Urinary bladder (tissue), 4 donors: ENCODE results near the gene TTLL8. TPM values are rescaled to one million over a fixed set of nuclear protein-coding genes. Genes with fewer than 3 reads are reported as not detected.

Source experiments
- DNase-seq: peaks from one replicate; pipeline ENCODE4 v3.0.0-alpha.2; 2015; ENCODE audit errors: extremely low spot score
- H3K27ac ChIP-seq: one replicate; pipeline ENCODE4 v1.5.1; 2013; ENCODE audit warnings: low read depth, mild to moderate bottlenecking, moderate library complexity
- H3K36me3 ChIP-seq: one replicate; pipeline ENCODE4 v1.6.1; 2013; ENCODE audit warnings: mild to moderate bottlenecking, moderate library complexity; ENCODE audit not compliant: insufficient read depth
- H3K4me1 ChIP-seq: one replicate; pipeline ENCODE4 v1.6.1; 2013; ENCODE audit warnings: mild to moderate bottlenecking, moderate library complexity; ENCODE audit not compliant: insufficient read depth
- H3K4me3 ChIP-seq: one replicate; pipeline ENCODE4 v1.5.1; 2013; ENCODE audit warnings: low read depth, low read length
- WGBS: extraction: QIAGEN DNeasy Blood & Tissue Kit; methylation state at CpG from one replicate; pipeline ENCODE4 v1.1.7; 2013; 5-methylcytosine and 5-hydroxymethylcytosine counted together
- polyA plus RNA-seq: library from polyadenylated mRNA; stranded (reverse); fragments of 200-250 nt; gene quantifications from one replicate; pipeline ENCODE4 v1.2.3, GENCODE V29; 2013
- total RNA-seq: library from RNA; depleted of rRNA; stranded (reverse); fragments of >200 nt; gene quantifications from one replicate; pipeline ENCODE4 v1.2.3, GENCODE V29; 2014
- donor health status: healthy with polysubstance abuse.
- donor health status: healthy.

The TTLL8 gene
- total and polyA plus RNA-seq, 2 donors: not detected

DNA sequence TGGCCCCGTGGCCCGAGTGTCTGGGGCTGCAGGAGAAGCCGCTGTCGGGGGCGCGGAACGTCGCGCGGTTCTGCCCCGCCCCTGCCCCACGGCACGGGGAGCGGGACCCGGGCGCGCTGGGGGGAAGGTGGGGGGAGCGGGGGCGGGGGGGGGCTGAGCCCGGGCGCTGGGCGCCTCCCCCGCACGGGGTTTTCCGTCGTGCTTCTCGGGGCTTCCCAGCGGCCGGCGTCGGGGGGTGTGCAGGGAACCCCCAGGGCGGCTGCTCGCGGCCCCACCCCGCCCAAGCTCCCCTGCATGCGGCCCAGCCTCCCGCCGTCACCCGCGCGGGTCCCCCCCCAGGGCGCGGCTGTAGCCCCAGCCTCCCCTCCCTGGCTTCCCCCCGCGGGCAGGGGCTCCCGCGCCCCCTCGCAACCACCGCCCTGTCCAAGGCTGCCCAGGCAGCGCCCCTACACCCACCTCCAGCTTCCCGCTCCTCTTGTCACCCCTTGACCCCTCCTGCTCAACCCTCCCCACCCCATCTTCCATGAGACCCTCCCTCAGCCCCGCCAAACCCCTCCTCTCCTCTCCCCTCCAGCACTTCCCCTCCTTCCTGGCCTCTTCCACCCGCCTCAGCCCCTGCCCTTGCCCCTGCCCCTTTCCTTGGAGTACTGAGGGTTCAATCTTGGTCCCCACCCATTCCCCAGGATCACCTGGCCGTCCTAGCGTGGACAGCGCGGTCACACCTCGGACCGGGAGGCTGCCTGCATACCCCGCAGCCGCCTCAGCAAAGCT lies 47.2 kb downstream of the TTLL8 start:
- WGBS: 4% methylated on average over 57 of the region's 61 CpGs
- H3K4me1 ChIP-seq: peaks cover 5% of the 10 kb centered on the region
- H3K4me3 ChIP-seq: no peak overlapping the region
- DNase-seq: no peak
- H3K27ac ChIP-seq: no peak overlapping the region
- no peaks in the 10 kb centered on the region for H3K36me3 ChIP-seq

DNA sequence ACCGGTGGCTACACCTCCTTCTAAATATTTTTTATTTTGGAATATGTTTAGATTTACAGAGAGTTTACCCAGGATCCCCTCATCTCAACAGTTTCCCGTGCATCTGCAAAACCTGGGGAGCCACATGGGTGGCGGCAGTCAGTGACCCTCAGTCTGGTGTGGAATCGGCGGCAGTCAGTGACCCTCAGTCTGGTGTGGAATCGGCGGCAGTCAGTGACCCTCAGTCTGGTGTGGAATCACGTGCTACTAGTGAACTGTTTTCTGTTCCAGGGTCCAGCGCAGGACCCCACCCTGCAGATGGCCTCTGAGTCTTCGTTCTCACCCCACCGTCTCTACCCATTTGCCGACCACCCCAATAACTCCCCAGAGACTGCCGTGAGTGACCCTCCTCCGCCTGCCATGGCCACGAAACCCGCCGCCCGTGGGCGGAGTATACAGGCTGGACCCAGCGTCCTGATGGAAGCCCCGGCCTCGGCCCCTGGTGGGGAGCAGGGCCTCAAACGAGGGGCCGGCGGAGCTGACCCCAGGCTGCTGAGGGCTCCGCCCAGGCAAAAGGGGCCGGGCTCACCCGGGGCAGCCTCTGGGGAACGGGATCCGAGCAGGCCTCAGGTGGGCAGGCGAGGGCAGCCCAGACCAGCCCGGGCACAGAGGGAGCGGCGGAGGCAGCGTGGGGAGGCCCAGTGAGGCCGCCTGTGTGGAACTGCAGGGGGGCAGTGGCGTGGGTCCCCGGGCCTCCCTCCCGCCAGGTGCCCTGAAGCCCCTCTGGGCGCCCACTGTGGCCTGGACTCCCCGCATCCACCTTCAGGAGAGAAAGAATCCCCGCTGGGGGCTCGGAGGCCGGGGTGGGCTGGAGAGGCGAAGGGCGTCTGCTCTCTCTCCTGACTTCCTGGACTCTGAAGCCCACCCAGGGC lies 48.1 kb downstream of the TTLL8 start:
- no peak overlapping the region for H3K4me3 ChIP-seq
- peaks cover 5% of the 10 kb centered on the region for H3K4me1 ChIP-seq
- WGBS: 63% methylated on average over 46 of the region's 46 CpGs
- H3K27ac ChIP-seq: no peak overlapping the region
- DNase-seq: no peak
- H3K36me3 ChIP-seq: no peaks in the 10 kb centered on the region

DNA sequence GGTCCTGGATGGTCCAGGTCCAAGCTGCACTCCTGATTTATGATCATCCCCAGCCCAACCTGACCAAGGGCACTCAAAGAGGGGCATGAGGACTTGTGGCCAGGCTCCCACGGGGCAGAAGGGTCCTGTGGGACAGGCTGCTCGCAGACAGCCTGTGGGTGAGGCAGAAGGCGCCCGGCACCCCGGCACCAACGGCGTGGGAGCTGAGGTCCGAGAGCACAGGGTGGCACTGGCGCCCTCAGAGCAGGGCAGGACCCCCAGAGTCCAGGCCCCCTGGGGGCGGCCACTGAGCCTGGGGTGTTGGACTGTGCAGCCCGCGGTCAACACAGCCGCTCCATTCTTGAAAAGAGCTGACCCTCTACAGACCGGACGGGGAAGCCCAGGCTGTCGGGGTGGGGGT lies 48.8 kb downstream of the TTLL8 start:
- no peaks in the 10 kb centered on the region for H3K36me3 ChIP-seq
- WGBS: 88% methylated on average over 16 of the region's 16 CpGs
- no peak overlapping the region for H3K27ac ChIP-seq
- H3K4me3 ChIP-seq: no peak overlapping the region
- peaks cover 2% of the 10 kb centered on the region for H3K4me1 ChIP-seq
- DNase-seq: no peak

DNA sequence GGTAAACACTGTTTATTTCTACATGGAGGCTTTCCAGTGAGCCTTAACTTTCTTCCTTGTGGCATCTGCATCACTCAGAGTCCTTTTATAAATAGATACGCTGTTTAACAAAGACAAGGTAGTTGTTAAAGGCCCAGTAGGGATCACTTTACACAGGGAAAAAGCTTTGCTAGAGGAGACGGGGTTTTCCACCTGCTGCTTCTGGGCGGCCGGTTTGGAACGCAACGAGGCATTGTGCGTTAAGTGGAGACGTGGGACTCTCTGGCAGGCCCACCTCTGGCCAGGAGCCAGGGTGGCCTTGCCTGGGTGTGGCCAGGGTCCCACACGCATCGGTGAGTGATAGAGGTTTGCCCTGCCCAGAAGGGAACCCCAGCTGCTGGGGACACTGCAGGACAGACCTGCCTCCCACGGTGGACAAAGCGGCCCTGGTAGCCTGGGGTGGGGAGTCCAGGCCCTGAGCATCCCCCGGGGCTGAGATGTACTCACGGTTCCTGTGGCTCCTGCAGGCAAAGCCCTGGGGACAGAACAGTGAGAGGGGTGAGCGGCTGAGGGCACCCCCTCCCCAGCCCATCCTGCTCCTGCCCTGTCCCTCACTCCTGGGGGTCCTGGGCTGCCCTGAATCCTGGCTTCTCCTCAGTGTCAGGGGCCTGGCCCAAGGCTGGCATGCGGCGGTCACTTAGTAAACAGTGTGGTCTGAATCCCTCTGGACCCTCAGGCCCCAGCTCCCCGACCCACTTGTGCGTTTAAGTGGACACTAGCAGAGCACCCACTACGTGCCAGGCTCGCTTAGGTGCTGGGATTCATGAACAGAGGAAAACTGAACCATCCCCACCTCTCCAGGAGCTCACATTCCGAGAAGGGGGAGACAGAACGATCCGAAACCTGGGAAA lies 49.7 kb downstream of the TTLL8 start:
- DNase-seq: no peak
- Histone ChIP-seq H3K4me3 (no peak overlapping the region), H3K36me3 (no peaks in the 10 kb centered on the region), H3K4me1 (peaks cover 2% of the 10 kb centered on the region), H3K27ac (no peak overlapping the region)
- WGBS: 79% methylated on average over 24 of the region's 24 CpGs

DNA sequence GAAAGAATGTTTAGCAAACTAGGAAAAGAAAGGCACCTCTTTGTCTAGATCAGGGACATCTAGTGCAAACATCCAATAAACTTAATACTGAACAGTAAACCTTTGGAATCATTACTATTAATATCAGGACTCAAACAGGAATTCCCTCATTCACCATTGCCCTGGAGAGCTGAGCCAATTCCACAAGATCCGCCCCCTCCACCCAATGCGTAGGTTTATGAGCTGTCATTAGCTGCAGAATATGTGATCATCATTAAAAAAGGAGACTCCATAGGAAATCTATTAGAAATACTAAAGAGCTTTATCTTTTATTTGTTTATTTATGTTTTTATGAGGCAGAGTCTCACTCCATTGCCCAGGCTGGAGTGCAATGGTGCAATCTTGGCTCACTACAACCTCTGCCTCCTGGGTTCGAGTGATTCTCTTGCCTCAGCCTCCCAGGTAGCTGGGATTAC lies 51.0 kb downstream of the TTLL8 start:
- no peak for DNase-seq
- 64% methylated on average over 3 of the region's 3 CpGs for WGBS
- Histone ChIP-seq H3K4me1 (peaks cover 2% of the 10 kb centered on the region), H3K4me3 (no peak overlapping the region), H3K27ac (no peak overlapping the region), H3K36me3 (no peaks in the 10 kb centered on the region)

DNA sequence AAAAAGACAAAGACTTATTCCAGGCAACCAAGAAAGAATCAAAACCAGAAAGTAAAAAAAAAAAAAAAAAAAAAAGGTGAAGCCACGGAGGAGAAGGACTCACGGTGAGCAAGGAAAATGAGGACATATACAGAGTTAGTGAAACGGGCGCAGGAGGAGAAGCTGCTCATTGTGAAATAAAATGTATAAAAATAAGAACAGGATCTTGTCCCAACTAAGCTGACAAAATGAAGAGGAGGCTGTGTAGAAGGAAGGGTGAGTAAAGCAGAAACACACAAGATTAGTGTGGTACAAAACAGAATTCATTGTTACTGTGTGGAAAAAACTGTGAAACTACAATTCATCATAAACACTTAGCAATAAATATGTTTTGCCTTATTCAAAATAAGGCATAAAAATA lies 53.2 kb downstream of the TTLL8 start:
- Histone ChIP-seq H3K36me3 (no peaks in the 10 kb centered on the region), H3K4me1 (no peaks in the 10 kb centered on the region), H3K27ac (no peak overlapping the region), H3K4me3 (no peak overlapping the region)
- DNase-seq: no peak
- 71% methylated on average over 4 of the region's 4 CpGs for WGBS

DNA sequence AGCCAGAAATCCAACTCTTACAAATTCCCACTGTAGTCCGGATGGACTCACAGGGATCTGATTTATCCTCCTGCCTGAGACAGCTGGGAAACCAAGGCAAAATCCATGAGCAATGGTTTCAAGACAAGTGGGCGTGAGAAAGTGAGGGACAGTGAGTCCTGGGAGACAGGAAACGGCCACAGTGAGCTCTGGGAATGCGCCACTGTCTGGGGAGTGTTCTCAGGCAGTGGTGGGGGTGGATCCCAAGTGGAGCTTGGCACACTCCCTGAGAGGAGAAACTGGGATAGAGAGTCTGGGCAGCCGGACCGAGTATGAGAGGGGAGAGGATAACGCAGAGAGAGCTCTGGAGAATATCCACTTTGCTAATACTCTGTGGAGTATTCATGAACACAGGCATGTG lies 55.3 kb downstream of the TTLL8 start:
- H3K27ac ChIP-seq: no peak overlapping the region
- WGBS: 64% methylated on average over 7 of the region's 7 CpGs
- H3K4me1 ChIP-seq: no peaks in the 10 kb centered on the region
- no peak overlapping the region for H3K4me3 ChIP-seq
- no peak for DNase-seq
- no peaks in the 10 kb centered on the region for H3K36me3 ChIP-seq

DNA sequence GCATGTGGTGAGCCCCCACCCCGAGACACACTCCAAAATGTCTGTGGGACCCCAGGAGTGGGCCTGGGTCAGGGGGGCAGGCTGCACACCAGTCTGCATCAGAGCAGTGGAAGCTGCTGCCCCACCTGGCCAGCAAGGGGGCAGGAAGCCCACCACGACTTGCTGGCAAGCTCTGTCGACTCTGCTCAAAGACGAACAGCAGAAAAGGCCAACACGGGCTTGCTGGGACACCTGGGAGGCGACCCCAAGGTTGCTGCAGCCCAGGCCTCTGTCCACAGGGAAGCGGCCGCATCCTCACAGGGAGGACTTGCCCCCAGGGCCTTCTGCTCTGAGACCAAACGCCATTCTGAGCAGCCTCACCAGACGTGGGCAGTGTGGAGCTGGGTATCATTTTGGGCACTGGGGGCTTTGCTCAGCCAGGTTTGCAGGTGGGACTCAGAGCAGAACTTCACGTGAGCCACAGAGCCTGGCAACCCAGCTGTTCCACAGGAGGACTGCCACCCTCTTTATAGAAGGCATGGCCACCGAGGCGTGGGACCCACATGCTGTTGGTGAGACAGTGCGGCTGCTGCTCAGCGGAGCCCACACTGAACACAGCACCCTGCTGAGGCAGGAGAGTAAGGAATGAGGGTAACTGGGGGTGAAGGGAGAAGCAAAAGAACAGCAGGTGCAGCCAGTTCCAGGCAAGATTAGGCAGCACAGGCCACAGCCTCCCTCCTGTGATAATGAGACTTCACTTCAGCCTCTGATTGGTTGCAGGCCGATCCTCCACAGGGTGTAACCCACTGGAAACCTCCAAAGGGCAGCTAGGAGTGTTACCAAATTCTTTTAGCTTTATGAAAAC lies 56.5 kb downstream of the TTLL8 start:
- H3K4me3 ChIP-seq: no peak overlapping the region
- no peaks in the 10 kb centered on the region for H3K36me3 ChIP-seq
- H3K27ac ChIP-seq: no peak overlapping the region
- WGBS: 80% methylated on average over 16 of the region's 16 CpGs
- DNase-seq: no peak
- no peaks in the 10 kb centered on the region for H3K4me1 ChIP-seq

DNA sequence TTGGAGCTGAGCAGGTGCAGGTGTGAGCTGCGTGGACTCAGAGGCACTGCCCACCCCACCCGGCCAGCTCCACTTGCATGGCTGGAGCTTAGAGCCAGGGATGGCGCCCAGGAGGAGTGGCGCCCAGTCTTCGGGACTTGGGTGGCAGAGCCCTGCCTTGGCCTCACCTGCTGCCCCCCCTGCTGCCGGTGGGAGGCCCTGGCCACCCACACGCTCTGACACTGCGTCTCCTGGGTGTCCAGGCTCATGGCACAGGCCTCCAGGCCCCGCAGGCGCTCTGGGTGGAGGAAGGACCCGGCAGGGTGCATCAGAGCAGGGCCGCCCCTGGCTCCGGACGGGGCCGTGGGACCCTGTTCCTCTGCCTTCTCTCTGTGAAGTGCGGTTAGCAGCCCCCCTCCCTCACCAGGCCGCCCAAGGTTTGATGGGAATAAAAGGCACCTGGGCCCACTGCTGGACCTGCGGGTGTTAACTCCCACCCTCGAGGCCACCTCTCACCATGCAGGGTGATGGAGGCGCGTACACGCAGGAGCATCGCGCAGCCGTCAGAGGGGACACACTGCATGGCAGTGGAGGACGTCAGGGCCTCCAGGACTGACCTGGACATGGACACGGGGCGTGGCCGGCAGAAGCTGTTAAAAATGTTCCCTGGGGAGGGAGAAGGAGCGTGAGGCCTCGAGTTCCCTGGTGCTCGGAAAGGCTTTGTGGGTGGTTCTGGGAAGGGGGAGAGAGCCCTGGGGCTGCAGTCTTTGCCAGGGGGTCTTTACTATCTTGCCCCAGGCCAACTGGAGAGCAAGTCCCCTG lies 57.3 kb downstream of the TTLL8 start:
- 90% methylated on average over 32 of the region's 32 CpGs for WGBS
- H3K4me3 ChIP-seq: no peak overlapping the region
- no peaks in the 10 kb centered on the region for H3K36me3 ChIP-seq
- no peaks in the 10 kb centered on the region for H3K4me1 ChIP-seq
- no peak for DNase-seq
- no peak overlapping the region for H3K27ac ChIP-seq

DNA sequence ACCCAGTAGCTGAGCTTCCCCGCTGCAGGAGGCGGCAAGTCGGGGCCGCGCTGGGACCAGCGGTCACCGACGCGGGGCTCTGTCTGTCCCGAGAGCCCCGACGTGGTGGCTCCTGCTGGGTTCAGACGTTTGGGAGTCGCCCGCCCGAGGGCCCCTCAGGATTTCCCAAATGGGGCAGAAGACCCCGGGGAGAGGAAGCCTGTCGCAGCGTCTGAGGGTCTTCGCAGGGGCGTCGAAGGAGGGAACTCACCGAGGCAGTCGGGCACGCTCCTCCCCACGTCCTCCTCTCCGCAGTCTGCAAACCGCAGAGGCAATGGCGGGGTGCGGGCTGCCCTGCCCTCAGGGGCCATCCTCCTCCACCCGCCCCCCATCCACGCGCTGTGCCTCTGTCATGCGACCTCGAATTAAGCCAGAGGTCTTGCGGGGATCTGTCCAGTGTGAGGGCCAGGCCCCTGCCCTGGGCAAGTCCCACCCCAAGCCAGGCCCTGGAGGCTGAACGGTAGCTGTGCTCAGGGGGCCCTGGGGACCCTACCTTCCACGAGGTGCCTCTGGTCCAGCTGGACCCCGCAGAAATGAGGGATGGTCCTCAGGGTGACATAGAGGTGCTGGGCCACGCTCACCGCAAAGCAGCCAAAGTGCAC lies 58.0 kb downstream of the TTLL8 start:
- no peak overlapping the region for H3K27ac ChIP-seq
- 34% methylated on average over 41 of the region's 41 CpGs for WGBS
- no peak overlapping the region for H3K4me3 ChIP-seq
- H3K4me1 ChIP-seq: no peaks in the 10 kb centered on the region
- H3K36me3 ChIP-seq: no peaks in the 10 kb centered on the region
- no peak for DNase-seq

DNA sequence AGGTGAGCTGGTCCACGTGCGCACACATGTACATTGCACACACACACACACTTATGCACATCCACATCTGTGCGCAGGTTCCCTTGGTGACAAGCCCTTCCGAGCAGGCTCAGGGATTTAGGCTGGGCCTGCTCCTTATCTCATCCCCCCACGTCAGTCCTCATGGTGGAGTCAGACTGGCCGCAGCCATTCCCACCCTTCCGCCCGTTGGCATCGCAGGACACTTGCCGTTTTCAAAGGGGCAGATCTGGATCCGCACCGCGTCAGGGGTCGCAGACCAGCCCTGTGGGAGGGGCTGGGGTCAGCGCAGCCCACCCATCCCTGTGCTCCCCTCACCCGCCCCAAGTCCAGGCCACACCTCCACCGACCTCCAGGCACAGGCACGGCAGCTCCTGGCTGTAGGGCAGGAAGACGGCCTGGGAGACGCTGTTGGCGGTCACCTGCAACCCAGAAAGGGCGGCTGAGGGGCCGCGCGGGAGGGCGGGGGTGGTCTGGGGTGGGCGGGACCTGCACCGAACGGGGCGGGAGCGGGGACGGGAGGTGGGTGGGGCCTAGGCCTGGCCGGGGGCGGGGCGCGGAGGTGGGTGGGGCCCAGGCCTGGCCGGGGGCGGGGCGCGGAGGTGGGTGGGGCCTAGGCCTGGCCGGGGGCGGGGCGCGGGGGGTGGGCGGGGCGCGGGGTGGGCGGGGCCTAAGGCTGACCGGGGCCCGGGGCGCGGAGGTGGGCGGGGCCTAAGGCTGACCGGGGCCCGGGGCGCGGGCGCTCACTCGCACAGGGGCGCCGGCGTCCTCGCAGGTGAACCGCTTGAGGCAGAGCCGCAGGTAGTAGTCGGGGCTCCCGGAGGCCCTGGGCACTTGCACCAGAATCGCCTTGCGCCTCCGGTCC lies 58.8 kb downstream of the TTLL8 start:
- Histone ChIP-seq H3K36me3 (no peaks in the 10 kb centered on the region), H3K27ac (no peak overlapping the region), H3K4me1 (no peaks in the 10 kb centered on the region), H3K4me3 (no peak overlapping the region)
- no peak for DNase-seq
- 10% methylated on average over 68 of the region's 70 CpGs for WGBS
